Liver (tissue), 9 donors: Measurements from ENCODE around the gene C5orf34. TPM values are rescaled to one million over a fixed set of nuclear protein-coding genes. Genes with fewer than 3 reads are reported as not detected.
A peak's percentile ranks its signal among the peaks of the same experiment; 100 is the strongest.

Experiments used
- DNase-seq: peaks from one replicate; pipeline ENCODE4 v3.0.0-alpha.2; 2017; ENCODE audit warnings: low spot score
- H3K27ac ChIP-seq, 2 donors: one replicate each; pipeline ENCODE4 v1.7.0; 2013; ENCODE audit warnings: inconsistent platforms in 2 of 2, low read length in 2 of 2, control low read depth in 1 of 2, low read depth in 1 of 2, mild to moderate bottlenecking in 1 of 2
- H3K27me3 ChIP-seq, 4 donors: one replicate each; pipeline versions ENCODE4 v1.6.1 to v1.7.0; 2013; ENCODE audit warnings: low read length in 3 of 4, inconsistent platforms in 1 of 4, mild to moderate bottlenecking in 1 of 4, moderate library complexity in 1 of 4; ENCODE audit not compliant: control insufficient read depth in 4 of 4, insufficient read depth in 4 of 4
- H3K36me3 ChIP-seq, 4 donors: one replicate each; pipeline versions ENCODE4 v1.6.1 to v1.7.0; 2013; ENCODE audit warnings: low read length in 3 of 4, mild to moderate bottlenecking in 3 of 4, low read depth in 1 of 4, moderate library complexity in 1 of 4; ENCODE audit not compliant: control insufficient read depth in 4 of 4, insufficient read depth in 3 of 4
- H3K4me1 ChIP-seq, 4 donors: one replicate each; pipeline versions ENCODE4 v1.6.1 to v1.7.0; 2013; ENCODE audit warnings: low read length in 3 of 4, mild to moderate bottlenecking in 3 of 4, moderate library complexity in 1 of 4; ENCODE audit not compliant: control insufficient read depth in 4 of 4, insufficient read depth in 4 of 4
- H3K4me3 ChIP-seq, 3 donors: one replicate each; pipeline versions ENCODE4 v1.6.1 to v1.7.0; 2013; ENCODE audit warnings: low read length in 3 of 3, control low read depth in 1 of 3, low read depth in 1 of 3, mild to moderate bottlenecking in 1 of 3
- H3K9ac ChIP-seq, 2 donors: one replicate each; pipeline ENCODE4 v1.7.0; 2013; ENCODE audit warnings: low read length in 2 of 2, mild to moderate bottlenecking in 2 of 2, moderate library complexity in 2 of 2, control low read depth in 1 of 2, low read depth in 1 of 2
- H3K9me3 ChIP-seq, 4 donors: one replicate each; pipeline versions ENCODE4 v1.6.1 to v1.7.0; 2013; ENCODE audit warnings: low read length in 3 of 4; ENCODE audit not compliant: control insufficient read depth in 4 of 4
- ATF3 ChIP-seq: IDR thresholded peaks from 2 replicates; pipeline ENCODE4 v1.6.1; 2016; ENCODE audit warnings: antibody characterized with exemption
- EGR1 ChIP-seq, 2 donors: IDR thresholded peaks; 2 replicates each; pipeline ENCODE4 v1.6.1; 2016 to 2018; ENCODE audit warnings: antibody characterized with exemption in 2 of 2, low read depth in 2 of 2
- FOXA1 ChIP-seq: IDR thresholded peaks from 2 replicates; pipeline ENCODE4 v1.6.1; 2016; ENCODE audit warnings: antibody characterized with exemption
- FOXA2 ChIP-seq: IDR thresholded peaks from 2 replicates; pipeline ENCODE4 v1.6.1; 2016; ENCODE audit warnings: antibody characterized with exemption
- GABPA ChIP-seq, 2 donors: IDR thresholded peaks in 1 of 2; conservative IDR thresholded peaks in 1 of 2; 2 replicates each; pipeline ENCODE4 v1.6.1; 2016; ENCODE audit warnings: antibody characterized with exemption in 2 of 2, mild to moderate bottlenecking in 1 of 2, moderate library complexity in 1 of 2
- HNF4A ChIP-seq, 2 donors: conservative IDR thresholded peaks; 2 replicates each; pipeline ENCODE4 v1.6.1; 2016; ENCODE audit warnings: antibody characterized with exemption in 2 of 2, mild to moderate bottlenecking in 2 of 2
- HNF4G ChIP-seq: IDR thresholded peaks from 2 replicates; pipeline ENCODE4 v1.6.1; 2016; ENCODE audit warnings: antibody characterized with exemption
- JUND ChIP-seq, 2 donors: IDR thresholded peaks; 2 replicates each; pipeline ENCODE4 v1.6.1; 2016; ENCODE audit warnings: antibody characterized with exemption in 2 of 2
- NR2F2 ChIP-seq: IDR thresholded peaks from 2 replicates; pipeline ENCODE4 v1.6.1; 2016; ENCODE audit warnings: antibody characterized with exemption
- RAD21 ChIP-seq, 2 donors: IDR thresholded peaks; 2 replicates each; pipeline ENCODE4 v1.6.1; 2016; ENCODE audit warnings: antibody characterized with exemption in 2 of 2, mild to moderate bottlenecking in 2 of 2
- RXRA ChIP-seq, 2 donors: IDR thresholded peaks; 2 replicates each; pipeline ENCODE4 v1.6.1; 2017 to 2018; ENCODE audit warnings: antibody characterized with exemption in 2 of 2, mild to moderate bottlenecking in 1 of 2
- SP1 ChIP-seq: IDR thresholded peaks from 2 replicates; pipeline ENCODE4 v1.6.1; 2018; ENCODE audit warnings: antibody characterized with exemption, mild to moderate bottlenecking
- TAF1 ChIP-seq: conservative IDR thresholded peaks from 2 replicates; pipeline ENCODE4 v1.6.1; 2016; ENCODE audit warnings: antibody characterized with exemption, mild to moderate bottlenecking
- YY1 ChIP-seq: IDR thresholded peaks from 2 replicates; pipeline ENCODE4 v1.6.1; 2016; ENCODE audit warnings: antibody characterized with exemption, mild to moderate bottlenecking
- ZBTB33 ChIP-seq: IDR thresholded peaks from 2 replicates; pipeline ENCODE4 v1.6.1; 2016; ENCODE audit warnings: antibody characterized with exemption
- WGBS: extraction: QIAGEN DNeasy Blood & Tissue Kit; methylation state at CpG from one replicate; pipeline ENCODE4 v1.1.7; 2013; 5-methylcytosine and 5-hydroxymethylcytosine counted together
- polyA plus RNA-seq, 2 donors: library from polyadenylated mRNA; stranded (reverse) in 1 of 2; unstranded in 1 of 2; fragments of 200-250 nt in 1 of 2; fragments of >200 nt in 1 of 2; fragmentation: Nextera tagmentation in 1 of 2; extraction: Ambion mirVana in 1 of 2; gene quantifications; one replicate each; pipeline versions ENCODE4 v1.2.1 to v1.2.3, GENCODE V29; 2013 to 2015
- total RNA-seq, 2 donors: library from RNA; depleted of rRNA; stranded (reverse); fragments of >200 nt; gene quantifications; one replicate each; pipeline ENCODE4 v1.2.3, GENCODE V29; 2014
- TF ChIP-seq, protein P1 (sequence below): fragments of 150-350 bp; IDR thresholded peaks from 2 replicates; pipeline ENCODE4 v1.5.1; 2017; ENCODE audit warnings: improper control_type of control experiment, low read depth, low read length; ENCODE audit not compliant: missing input control
- TF ChIP-seq, protein P2 (sequence below): IDR thresholded peaks from 2 replicates; pipeline ENCODE4 v1.6.1; 2016; ENCODE audit warnings: antibody characterized with exemption, mild to moderate bottlenecking
- TF ChIP-seq, protein P3 (sequence below): IDR thresholded peaks from 2 replicates; pipeline ENCODE4 v1.6.1; 2016; ENCODE audit warnings: antibody characterized with exemption
- donor health status: healthy.
- donor health status: healthy.
- donor health status: healthy.
- donor health status: healthy.
- donor health status: healthy.

C5orf34 gene
- total and polyA plus RNA-seq, 4 donors: 0.31 to 3.0 (median 0.46) TPM

DNA sequence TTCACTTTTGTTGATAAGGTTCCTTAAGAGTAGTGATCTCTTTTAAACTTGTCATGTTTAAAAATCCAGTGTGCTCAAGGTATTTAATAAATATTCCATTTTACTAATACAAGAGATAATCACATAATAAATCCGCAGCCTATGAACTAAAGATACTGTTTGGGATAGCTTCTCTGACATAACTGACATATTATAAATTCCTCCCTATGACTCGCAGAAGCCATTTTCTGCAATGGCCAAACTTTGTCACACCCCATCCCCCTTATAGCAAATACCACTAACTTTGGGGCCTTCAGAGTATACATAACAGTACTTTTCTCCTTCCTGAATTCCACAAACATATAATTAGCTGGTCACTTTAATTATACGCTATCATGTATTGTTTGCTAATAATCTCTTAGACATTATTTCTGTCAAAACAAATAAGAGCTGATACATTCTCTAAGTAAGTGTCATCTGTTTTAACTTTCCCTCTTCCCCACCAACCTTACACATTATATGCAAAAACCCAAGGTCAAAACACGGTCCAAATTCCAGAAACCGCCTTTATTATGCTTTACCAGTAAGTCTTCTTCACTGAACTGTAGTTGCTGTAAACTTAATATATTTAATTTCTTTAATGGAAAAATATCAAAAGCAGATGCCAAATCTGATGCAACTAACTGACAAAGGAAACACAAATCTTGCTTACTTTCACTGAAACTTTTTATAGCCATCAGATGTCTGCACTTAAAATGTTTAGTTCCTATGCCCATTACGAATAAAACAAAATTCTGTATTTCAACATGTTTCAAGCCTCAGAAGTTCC is 32.3 kb downstream of the C5orf34 start:
- Histone ChIP-seq H3K27me3 (no peaks in the 10 kb centered on the region), H3K9me3 (no peaks in the 10 kb centered on the region), H3K9ac (peak overlapping the region; percentile 83 to 92), H3K36me3 (no peaks in the 10 kb centered on the region), H3K4me1 (peaks cover 2 to 17% (median 11%) of the 10 kb centered on the region in 4 donors), H3K27ac (peak overlapping the region; percentile 98), H3K4me3 (peak overlapping the region; percentile 85 to 92 (median 90))
- no peak for DNase-seq
- TF ChIP-seq, protein P1, sequence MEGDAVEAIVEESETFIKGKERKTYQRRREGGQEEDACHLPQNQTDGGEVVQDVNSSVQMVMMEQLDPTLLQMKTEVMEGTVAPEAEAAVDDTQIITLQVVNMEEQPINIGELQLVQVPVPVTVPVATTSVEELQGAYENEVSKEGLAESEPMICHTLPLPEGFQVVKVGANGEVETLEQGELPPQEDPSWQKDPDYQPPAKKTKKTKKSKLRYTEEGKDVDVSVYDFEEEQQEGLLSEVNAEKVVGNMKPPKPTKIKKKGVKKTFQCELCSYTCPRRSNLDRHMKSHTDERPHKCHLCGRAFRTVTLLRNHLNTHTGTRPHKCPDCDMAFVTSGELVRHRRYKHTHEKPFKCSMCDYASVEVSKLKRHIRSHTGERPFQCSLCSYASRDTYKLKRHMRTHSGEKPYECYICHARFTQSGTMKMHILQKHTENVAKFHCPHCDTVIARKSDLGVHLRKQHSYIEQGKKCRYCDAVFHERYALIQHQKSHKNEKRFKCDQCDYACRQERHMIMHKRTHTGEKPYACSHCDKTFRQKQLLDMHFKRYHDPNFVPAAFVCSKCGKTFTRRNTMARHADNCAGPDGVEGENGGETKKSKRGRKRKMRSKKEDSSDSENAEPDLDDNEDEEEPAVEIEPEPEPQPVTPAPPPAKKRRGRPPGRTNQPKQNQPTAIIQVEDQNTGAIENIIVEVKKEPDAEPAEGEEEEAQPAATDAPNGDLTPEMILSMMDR: no peak
- no peak for TF ChIP-seq HNF4A (conservative IDR thresholded peaks at IDR 0.05)
- TF ChIP-seq TAF1: no peak
- TF ChIP-seq RAD21 (IDR thresholded peaks at IDR 0.05): no peak
- TF ChIP-seq, protein P2, sequence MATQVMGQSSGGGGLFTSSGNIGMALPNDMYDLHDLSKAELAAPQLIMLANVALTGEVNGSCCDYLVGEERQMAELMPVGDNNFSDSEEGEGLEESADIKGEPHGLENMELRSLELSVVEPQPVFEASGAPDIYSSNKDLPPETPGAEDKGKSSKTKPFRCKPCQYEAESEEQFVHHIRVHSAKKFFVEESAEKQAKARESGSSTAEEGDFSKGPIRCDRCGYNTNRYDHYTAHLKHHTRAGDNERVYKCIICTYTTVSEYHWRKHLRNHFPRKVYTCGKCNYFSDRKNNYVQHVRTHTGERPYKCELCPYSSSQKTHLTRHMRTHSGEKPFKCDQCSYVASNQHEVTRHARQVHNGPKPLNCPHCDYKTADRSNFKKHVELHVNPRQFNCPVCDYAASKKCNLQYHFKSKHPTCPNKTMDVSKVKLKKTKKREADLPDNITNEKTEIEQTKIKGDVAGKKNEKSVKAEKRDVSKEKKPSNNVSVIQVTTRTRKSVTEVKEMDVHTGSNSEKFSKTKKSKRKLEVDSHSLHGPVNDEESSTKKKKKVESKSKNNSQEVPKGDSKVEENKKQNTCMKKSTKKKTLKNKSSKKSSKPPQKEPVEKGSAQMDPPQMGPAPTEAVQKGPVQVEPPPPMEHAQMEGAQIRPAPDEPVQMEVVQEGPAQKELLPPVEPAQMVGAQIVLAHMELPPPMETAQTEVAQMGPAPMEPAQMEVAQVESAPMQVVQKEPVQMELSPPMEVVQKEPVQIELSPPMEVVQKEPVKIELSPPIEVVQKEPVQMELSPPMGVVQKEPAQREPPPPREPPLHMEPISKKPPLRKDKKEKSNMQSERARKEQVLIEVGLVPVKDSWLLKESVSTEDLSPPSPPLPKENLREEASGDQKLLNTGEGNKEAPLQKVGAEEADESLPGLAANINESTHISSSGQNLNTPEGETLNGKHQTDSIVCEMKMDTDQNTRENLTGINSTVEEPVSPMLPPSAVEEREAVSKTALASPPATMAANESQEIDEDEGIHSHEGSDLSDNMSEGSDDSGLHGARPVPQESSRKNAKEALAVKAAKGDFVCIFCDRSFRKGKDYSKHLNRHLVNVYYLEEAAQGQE: no peak
- TF ChIP-seq ZBTB33: no peak
- TF ChIP-seq EGR1 (IDR thresholded peaks at IDR 0.05; ENCODE audit: low read depth in 2 of 2): no peak
- TF ChIP-seq FOXA2: no peak
- TF ChIP-seq JUND (IDR thresholded peaks at IDR 0.05): no peak
- TF ChIP-seq ATF3: no peak
- no peak for TF ChIP-seq NR2F2
- TF ChIP-seq FOXA1: no peak
- no peak for TF ChIP-seq SP1
- TF ChIP-seq YY1: no peak
- TF ChIP-seq, protein P3, sequence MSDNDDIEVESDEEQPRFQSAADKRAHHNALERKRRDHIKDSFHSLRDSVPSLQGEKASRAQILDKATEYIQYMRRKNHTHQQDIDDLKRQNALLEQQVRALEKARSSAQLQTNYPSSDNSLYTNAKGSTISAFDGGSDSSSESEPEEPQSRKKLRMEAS: no peak
- no peak for TF ChIP-seq GABPA (IDR thresholded peaks at IDR 0.05 in 1 of 2, conservative IDR thresholded peaks at IDR 0.05 in 1 of 2)
- no peak for TF ChIP-seq HNF4G
- no peak for TF ChIP-seq RXRA (IDR thresholded peaks at IDR 0.05)
- 48% methylated on average over 6 of the region's 6 CpGs for WGBS
